HepG2 (cell line): ENCODE results near the gene LRIT1. TPM values are rescaled to one million over a fixed set of nuclear protein-coding genes. Genes with fewer than 3 reads are reported as not detected.

Source experiments
- ATAC-seq: fragments of 200-7000 bp; cut with Tn5 transposase; 3 replicates; pipeline ENCODE4 v1.9.1; 2020; ENCODE audit warnings: mild to moderate bottlenecking, moderate library complexity
- BruUV-seq: library from RNA; stranded (reverse); fragments of 400-500 nt; replicated peaks from 2 replicates; lab custom pipeline; 2021; lab: Mats Ljungman, UMichigan
- CTCF ChIA-PET: fragments of 300-600 bp; formaldehyde crosslinking; extraction: SDS; loops from one replicate; lab custom pipeline; 2021; ENCODE audit warnings: low total read pairs, inconsistent platforms, low intra/inter-chr PET ratio; lab: Yijun Ruan, JAX
- POLR2A ChIA-PET: fragments of 350-600 bp; sonication (Branson Sonifier 250); formaldehyde crosslinking; loops from one replicate; lab custom pipeline; 2020; ENCODE audit warnings: antibody characterized with exemption, inconsistent platforms; lab: Yijun Ruan, JAX
- DNase-seq: peaks from one replicate; pipeline ENCODE4 v3.0.0-alpha.2; 2015; ENCODE audit warnings: low spot score
- FAIRE-seq: peaks from 3 replicates; lab custom pipeline; 2011; peaks lifted over from hg19 to GRCh38; lab: Jason Lieb, UNC
- H2AFZ ChIP-seq: one replicate; pipeline ENCODE4 v1.6.1; 2011; ENCODE audit warnings: low read length, inconsistent platforms
- H3K27ac ChIP-seq: fragments of 300-600 bp; 3 replicates; pipeline ENCODE4 v1.8.0; 2011; ENCODE audit warnings: mixed run types, mild to moderate bottlenecking, mixed read lengths, low read length, inconsistent platforms; ENCODE audit not compliant: insufficient read depth; ENCODE audit errors: extremely low read length
- H3K27me3 ChIP-seq, 2 experiments: fragments of 200-600 bp in 1 of 2; 2 replicates in 1 of 2; 3 replicates in 1 of 2; pipeline versions ENCODE4 v1.6.0 to v1.8.0; 2011; ENCODE audit warnings: low read length in 2 of 2, mild to moderate bottlenecking in 2 of 2, moderate library complexity in 2 of 2, inconsistent platforms in 1 of 2; ENCODE audit not compliant: insufficient read depth in 2 of 2, control insufficient read depth in 1 of 2
- H3K36me3 ChIP-seq, 2 experiments: fragments of 200-600 bp in 1 of 2; replicated peaks in 1 of 2; 2 replicates in 1 of 2; 3 replicates in 1 of 2; pipeline versions ENCODE4 v1.5.1 to v1.8.0; 2011; ENCODE audit warnings: low read length in 2 of 2, inconsistent platforms in 1 of 2; ENCODE audit not compliant: insufficient read depth in 2 of 2, control insufficient read depth in 1 of 2
- H3K4me1 ChIP-seq: 2 replicates; pipeline ENCODE4 v1.5.1; 2012; ENCODE audit warnings: low read length, inconsistent platforms; ENCODE audit not compliant: insufficient read depth
- H3K4me2 ChIP-seq: 2 replicates; pipeline ENCODE4 v1.6.0; 2011; ENCODE audit warnings: low read depth, low read length, inconsistent platforms
- H3K4me3 ChIP-seq, 3 experiments: fragments of 200-600 bp in 1 of 3; sonication (generic), shearing (Covaris generic) in 1 of 3; replicated peaks in 1 of 3; 2 replicates each; pipeline ENCODE4 v1.5.1; 2011 to 2016; ENCODE audit warnings: low read length in 3 of 3, inconsistent platforms in 2 of 3, low read depth in 2 of 3, mild to moderate bottlenecking in 2 of 3, control low read depth in 1 of 3, mixed read lengths in 1 of 3; ENCODE audit not compliant: insufficient read depth in 1 of 3
- H3K79me2 ChIP-seq: one replicate; pipeline ENCODE4 v1.6.1; 2011; ENCODE audit warnings: low read length, inconsistent platforms; ENCODE audit not compliant: insufficient read depth
- H3K9ac ChIP-seq: 2 replicates; pipeline ENCODE4 v1.6.0; 2011; ENCODE audit warnings: mild to moderate bottlenecking, low read depth, low read length, inconsistent platforms; ENCODE audit not compliant: insufficient read depth
- H3K9me3 ChIP-seq: 2 replicates; pipeline ENCODE4 v1.5.1; 2012; ENCODE audit warnings: mild to moderate bottlenecking, low read length
- H4K20me1 ChIP-seq: 2 replicates; pipeline ENCODE4 v1.6.0; 2011; ENCODE audit warnings: inconsistent platforms, mild to moderate bottlenecking, low read length, moderate library complexity; ENCODE audit not compliant: insufficient read depth
- BRF2 ChIP-seq: sonication (generic); formaldehyde crosslinking; IDR thresholded peaks from 2 replicates; pipeline ENCODE4 v1.8.1; 2022; ENCODE audit warnings: mild to moderate bottlenecking, missing genetic modification reagents
- CCDC6 ChIP-seq: sonication (generic); formaldehyde crosslinking; IDR thresholded peaks from 2 replicates; pipeline ENCODE4 v1.8.1; 2022; ENCODE audit warnings: mild to moderate bottlenecking, missing genetic modification reagents, moderate library complexity
- CEBPZ ChIP-seq: IDR thresholded peaks from 2 replicates; pipeline ENCODE4 v1.6.1; 2012; ENCODE audit warnings: low read length, improper control_type of control experiment
- FOXK1 ChIP-seq: sonication (generic); formaldehyde crosslinking; IDR thresholded peaks from 2 replicates; pipeline ENCODE4 v1.4.0; 2020; ENCODE audit warnings: low read depth, missing genetic modification reagents, borderline replicate concordance
- FOXO4 ChIP-seq: sonication (generic); formaldehyde crosslinking; conservative IDR thresholded peaks from 2 replicates; pipeline ENCODE4 v1.8.1; 2023; ENCODE audit warnings: missing genetic modification reagents
- HOXA3 ChIP-seq: sonication (generic); formaldehyde crosslinking; IDR thresholded peaks from 2 replicates; pipeline ENCODE4 v1.5.0; 2020; ENCODE audit warnings: missing genetic modification reagents
- NFE2L1 ChIP-seq: sonication (generic); formaldehyde crosslinking; IDR thresholded peaks from 2 replicates; pipeline ENCODE4 v1.4.0; 2020; ENCODE audit warnings: missing genetic modification reagents, mild to moderate bottlenecking, borderline replicate concordance
- REL ChIP-seq: sonication (generic); formaldehyde crosslinking; conservative IDR thresholded peaks from 2 replicates; pipeline ENCODE4 v1.8.0; 2022; ENCODE audit warnings: mild to moderate bottlenecking, missing genetic modification reagents, moderate library complexity
- REPIN1 ChIP-seq: sonication (generic); formaldehyde crosslinking; IDR thresholded peaks from 2 replicates; pipeline ENCODE4 v1.8.0; 2022; ENCODE audit warnings: missing genetic modification reagents, low read depth, mild to moderate bottlenecking, borderline replicate concordance
- SP4 ChIP-seq: sonication (generic); formaldehyde crosslinking; IDR thresholded peaks from 2 replicates; pipeline ENCODE4 v1.8.1; 2023; ENCODE audit warnings: mild to moderate bottlenecking, missing genetic modification reagents
- STAT5B ChIP-seq: sonication (generic); formaldehyde crosslinking; IDR thresholded peaks from 2 replicates; pipeline ENCODE4 v1.4.0; 2020; ENCODE audit warnings: missing genetic modification reagents
- TARDBP ChIP-seq: sonication (generic); formaldehyde crosslinking; IDR thresholded peaks from 2 replicates; pipeline ENCODE4 v1.8.0; 2022; ENCODE audit warnings: mild to moderate bottlenecking, missing genetic modification reagents
- ZNF253 ChIP-seq: sonication (generic); formaldehyde crosslinking; IDR thresholded peaks from 2 replicates; pipeline ENCODE4 v1.8.0; 2022; ENCODE audit warnings: mild to moderate bottlenecking, missing genetic modification reagents, borderline replicate concordance
- ZNF558 ChIP-seq: sonication (generic); formaldehyde crosslinking; IDR thresholded peaks from 2 replicates; pipeline ENCODE4 v1.9.0; 2022; ENCODE audit warnings: mild to moderate bottlenecking, missing genetic modification reagents, borderline replicate concordance
- WGBS: methylation state at CpG from one replicate; pipeline ENCODE4 v1.1.6; 2017; ENCODE audit warnings: low lambda C conversion rate; 5-methylcytosine and 5-hydroxymethylcytosine counted together
- in situ Hi-C: cut with HindIII; loops from 2 replicates; pipeline ENCODE4 v1.10.0; 2017; ENCODE audit warnings: low pct_unique_long_range_greater_than_20kb; ENCODE audit not compliant: extremely low pct_ligation_motif_present
- intact Hi-C: fragments of 100-400 bp; cut with micrococcal nuclease; formaldehyde crosslinking; loops from one replicate; pipeline ENCODE4 v1.10.0; 2022; ENCODE audit not compliant: unreplicated experiment
- polyA plus RNA-seq, 8 experiments: library from polyadenylated mRNA; depleted of rRNA in 3 of 8; stranded (reverse) in 7 of 8; unstranded in 1 of 8; fragments of >200 nt; fragmentation: Illumina TruSeq in 4 of 8; extraction: Trizol in 4 of 8; gene quantifications; 2 replicates each; pipeline versions ENCODE4 v1.2.1 to v1.2.3, GENCODE V29; 2011 to 2016; ENCODE audit warnings: low read depth in 4 of 8, missing spikeins in 1 of 8, mixed read lengths in 1 of 8; ENCODE audit not compliant: insufficient read depth in 1 of 8
- total RNA-seq, 5 experiments: library from RNA; depleted of rRNA; stranded (reverse); fragments of >200 nt; fragmentation: Illumina TruSeq; extraction: Trizol; gene quantifications; 2 replicates each; pipeline ENCODE4 v1.2.3, GENCODE V29; 2016; ENCODE audit warnings: low read depth in 1 of 5
- TF ChIP-seq, protein P1 (sequence below): sonication (generic); formaldehyde crosslinking; IDR thresholded peaks from 2 replicates; pipeline ENCODE4 v1.4.0; 2020; ENCODE audit warnings: mild to moderate bottlenecking, low read depth, missing genetic modification reagents

The LRIT1 gene
- total and polyA plus RNA-seq, 2 of the 13 experiments (the other 11 are each of a cell fraction or from before 2014, with no cell fraction given) = not detected

- POLR2A ChIA-PET = no interaction called here
These were observed 6.9 kb downstream of the LRIT1 start for GRCh38 chr10:84234479-84234878.

More at GRCh38 chr10:84234479-84234878, 6.9 kb downstream of the LRIT1 start:
- BruUV-seq = no TSS peak
- Histone ChIP-seq H3K9me3 (no peaks in the 10 kb centered on the region), H3K27ac (no peak overlapping the region), H4K20me1 (no peaks in the 10 kb centered on the region)
- no peak for TF ChIP-seq NFE2L1 (CRISPR knock-in tag)
- TF ChIP-seq FOXK1 (CRISPR knock-in tag) = no peak
- TF ChIP-seq ZNF558 (CRISPR knock-in tag) = no peak
- no peak for TF ChIP-seq TARDBP (CRISPR knock-in tag)
- TF ChIP-seq REL = no peak
- TF ChIP-seq CCDC6 (CRISPR knock-in tag) = no peak
- TF ChIP-seq ZNF253 (CRISPR knock-in tag) = no peak
- TF ChIP-seq HOXA3 (CRISPR knock-in tag) = no peak
- TF ChIP-seq REPIN1 (CRISPR knock-in tag) = no peak
- TF ChIP-seq BRF2 (CRISPR knock-in tag) = no peak
- TF ChIP-seq SP4 (CRISPR knock-in tag) = no peak
- TF ChIP-seq, protein P1, sequence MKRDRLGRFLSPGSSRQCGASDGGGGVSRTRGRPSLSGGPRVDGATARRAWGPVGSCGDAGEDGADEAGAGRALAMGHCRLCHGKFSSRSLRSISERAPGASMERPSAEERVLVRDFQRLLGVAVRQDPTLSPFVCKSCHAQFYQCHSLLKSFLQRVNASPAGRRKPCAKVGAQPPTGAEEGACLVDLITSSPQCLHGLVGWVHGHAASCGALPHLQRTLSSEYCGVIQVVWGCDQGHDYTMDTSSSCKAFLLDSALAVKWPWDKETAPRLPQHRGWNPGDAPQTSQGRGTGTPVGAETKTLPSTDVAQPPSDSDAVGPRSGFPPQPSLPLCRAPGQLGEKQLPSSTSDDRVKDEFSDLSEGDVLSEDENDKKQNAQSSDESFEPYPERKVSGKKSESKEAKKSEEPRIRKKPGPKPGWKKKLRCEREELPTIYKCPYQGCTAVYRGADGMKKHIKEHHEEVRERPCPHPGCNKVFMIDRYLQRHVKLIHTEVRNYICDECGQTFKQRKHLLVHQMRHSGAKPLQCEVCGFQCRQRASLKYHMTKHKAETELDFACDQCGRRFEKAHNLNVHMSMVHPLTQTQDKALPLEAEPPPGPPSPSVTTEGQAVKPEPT (CRISPR knock-in tag) = no peak
- TF ChIP-seq FOXO4 (CRISPR knock-in tag) = no peak
- TF ChIP-seq CEBPZ = no peak
- no peak for TF ChIP-seq STAT5B (CRISPR knock-in tag)
- TF ChIP-seq, all 625 proteins: peak for 0
- DNase-seq (no peak), FAIRE-seq (no peak), ATAC-seq (no peak)
- WGBS = 32% methylated on average over 4 of the region's 4 CpGs
- Histone ChIP-seq H2AFZ (no peak overlapping the region), H3K9ac (no peak overlapping the region), H3K79me2 (no peaks in the 10 kb centered on the region), H3K27me3 (peaks cover 0 to 27% of the 10 kb centered on the region in 2 experiments; a peak in 2 of 5 replicates), H3K4me1 (no peaks in the 10 kb centered on the region), H3K4me2 (no peak overlapping the region), H3K36me3 (no peaks in the 10 kb centered on the region), H3K4me3 (no peak overlapping the region)
- intact Hi-C loops = no loop called here
- CTCF ChIA-PET = no interaction called here
- in situ Hi-C loops = no loop called here
